Measurements from ENCODE around the gene IDH2. TPM values are rescaled to one million over a fixed set of nuclear protein-coding genes. Genes with fewer than 3 reads are reported as not detected.
A peak's percentile ranks its signal among the peaks of the same experiment; 100 is the strongest.

Gene IDH2
- total and polyA plus RNA-seq, 4 donors: 149 to 339 (median 298) TPM

DNA sequence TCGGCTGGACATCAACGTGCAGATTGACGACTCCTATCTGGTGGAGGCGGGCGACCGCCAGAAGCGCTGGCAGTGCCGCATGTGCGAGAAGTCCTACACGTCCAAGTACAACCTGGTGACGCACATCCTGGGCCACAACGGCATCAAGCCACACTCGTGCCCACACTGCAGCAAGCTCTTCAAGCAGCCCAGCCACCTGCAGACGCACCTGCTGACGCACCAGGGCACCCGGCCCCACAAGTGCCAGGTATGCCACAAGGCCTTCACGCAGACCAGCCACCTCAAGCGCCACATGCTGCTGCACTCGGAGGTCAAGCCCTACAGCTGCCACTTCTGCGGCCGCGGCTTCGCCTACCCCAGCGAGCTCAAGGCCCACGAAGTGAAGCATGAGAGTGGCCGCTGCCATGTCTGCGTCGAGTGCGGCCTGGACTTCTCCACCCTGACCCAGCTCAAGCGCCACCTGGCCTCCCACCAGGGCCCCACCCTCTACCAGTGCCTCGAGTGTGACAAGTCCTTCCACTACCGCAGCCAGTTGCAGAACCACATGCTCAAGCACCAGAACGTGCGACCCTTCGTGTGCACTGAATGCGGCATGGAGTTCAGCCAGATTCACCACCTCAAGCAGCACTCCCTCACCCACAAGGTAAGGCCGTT, 34.2 kb downstream of the IDH2 start (continued):
- no peak for TF ChIP-seq HNF4A (conservative IDR thresholded peaks at IDR 0.05)

DNA sequence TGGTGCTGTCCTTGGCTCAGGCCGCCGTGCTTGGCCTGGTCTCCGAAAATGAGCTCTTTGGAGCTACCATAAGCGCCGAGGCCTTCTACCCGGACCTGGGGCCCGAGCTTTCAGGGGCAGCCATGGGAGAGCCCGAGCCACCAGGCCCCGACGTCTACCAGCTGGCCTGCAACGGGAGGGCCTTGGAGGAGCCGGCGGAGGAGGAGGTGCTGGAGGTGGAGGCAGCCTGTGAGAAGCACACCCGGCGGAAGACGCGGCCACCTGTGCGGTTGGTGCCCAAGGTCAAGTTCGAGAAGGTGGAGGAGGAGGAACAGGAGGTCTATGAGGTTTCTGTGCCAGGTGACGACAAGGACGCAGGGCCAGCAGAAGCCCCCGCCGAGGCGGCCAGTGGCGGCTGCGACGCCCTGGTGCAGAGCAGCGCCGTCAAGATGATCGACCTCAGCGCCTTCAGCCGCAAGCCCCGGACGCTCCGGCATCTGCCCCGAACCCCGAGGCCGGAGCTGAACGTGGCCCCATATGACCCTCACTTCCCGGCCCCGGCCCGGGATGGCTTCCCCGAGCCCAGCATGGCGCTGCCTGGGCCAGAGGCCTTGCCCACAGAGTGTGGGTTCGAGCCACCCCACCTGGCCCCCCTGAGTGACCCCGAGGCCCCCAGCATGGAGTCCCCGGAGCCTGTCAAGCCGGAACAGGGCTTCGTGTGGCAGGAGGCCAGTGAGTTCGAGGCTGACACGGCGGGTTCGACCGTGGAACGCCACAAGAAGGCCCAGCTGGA, 34.9 kb downstream of the IDH2 start:
- Histone ChIP-seq H3K27ac (ENCODE audit: low read depth in 1 of 2, low read length in 2 of 2) (no peak overlapping the region), H3K9ac (ENCODE audit: low read depth in 1 of 2, low read length in 2 of 2) (no peak overlapping the region), H3K36me3 (ENCODE audit: control insufficient read depth in 4 of 4, insufficient read depth in 3 of 4, low read depth in 1 of 4, low read length in 3 of 4) (peaks cover 0 to 5% (median under 1%) of the 10 kb centered on the region in 4 donors), H3K9me3 (ENCODE audit: control insufficient read depth in 4 of 4, low read length in 3 of 4) (no peaks in the 10 kb centered on the region), H3K4me1 (ENCODE audit: control insufficient read depth in 4 of 4, insufficient read depth in 4 of 4, low read length in 3 of 4) (peaks cover 0 to 9% (median 5%) of the 10 kb centered on the region in 4 donors), H3K27me3 (ENCODE audit: control insufficient read depth in 4 of 4, insufficient read depth in 4 of 4, low read length in 3 of 4) (no peaks in the 10 kb centered on the region), H3K4me3 (ENCODE audit: low read depth in 1 of 3, low read length in 3 of 3) (no peak overlapping the region)
- TF ChIP-seq FOXA1 (IDR thresholded peaks at IDR 0.05) (no peak), YY1 (IDR thresholded peaks at IDR 0.05) (no peak), NR2F2 (IDR thresholded peaks at IDR 0.05) (no peak), FOXA2 (IDR thresholded peaks at IDR 0.05) (no peak), HNF4A (conservative IDR thresholded peaks at IDR 0.05) (no peak), HNF4G (IDR thresholded peaks at IDR 0.05) (no peak), TAF1 (conservative IDR thresholded peaks at IDR 0.05) (no peak), RAD21 (IDR thresholded peaks at IDR 0.05) (no peak)
- TF ChIP-seq, protein P1, sequence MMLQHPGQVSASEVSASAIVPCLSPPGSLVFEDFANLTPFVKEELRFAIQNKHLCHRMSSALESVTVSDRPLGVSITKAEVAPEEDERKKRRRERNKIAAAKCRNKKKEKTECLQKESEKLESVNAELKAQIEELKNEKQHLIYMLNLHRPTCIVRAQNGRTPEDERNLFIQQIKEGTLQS (IDR thresholded peaks at IDR 0.05): no peak
- TF ChIP-seq, protein P2, sequence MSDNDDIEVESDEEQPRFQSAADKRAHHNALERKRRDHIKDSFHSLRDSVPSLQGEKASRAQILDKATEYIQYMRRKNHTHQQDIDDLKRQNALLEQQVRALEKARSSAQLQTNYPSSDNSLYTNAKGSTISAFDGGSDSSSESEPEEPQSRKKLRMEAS (IDR thresholded peaks at IDR 0.05): no peak
- DNase-seq (ENCODE audit: low spot score): no peak
- WGBS: 97% methylated on average over 55 of the region's 55 CpGs

DNA sequence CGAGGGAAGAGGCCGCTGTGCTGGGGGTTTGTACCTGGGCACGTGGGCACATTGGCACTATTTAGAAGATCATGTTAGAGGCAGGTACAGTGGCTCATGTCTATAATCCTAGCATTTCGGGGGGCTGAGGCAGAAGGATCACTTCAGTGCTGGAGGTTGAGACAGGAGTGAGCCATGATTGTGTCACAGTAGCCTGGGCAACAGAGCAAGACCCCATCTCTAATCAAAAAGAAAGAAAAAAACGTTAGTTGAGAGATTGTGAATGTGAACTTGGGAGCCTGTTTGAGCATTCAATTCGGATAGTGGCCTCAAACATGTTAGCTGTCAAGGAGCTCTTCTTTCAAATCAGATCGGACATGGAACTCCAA, 36.6 kb downstream of the IDH2 start:
- Histone ChIP-seq H3K4me1 (ENCODE audit: control insufficient read depth in 4 of 4, insufficient read depth in 4 of 4, low read length in 3 of 4) (peaks cover 3 to 14% (median 4%) of the 10 kb centered on the region in 4 donors), H3K27me3 (ENCODE audit: control insufficient read depth in 4 of 4, insufficient read depth in 4 of 4, low read length in 3 of 4) (no peaks in the 10 kb centered on the region), H3K36me3 (ENCODE audit: control insufficient read depth in 4 of 4, insufficient read depth in 3 of 4, low read depth in 1 of 4, low read length in 3 of 4) (peaks cover 0 to 5% (median under 1%) of the 10 kb centered on the region in 4 donors), H3K9ac (ENCODE audit: low read depth in 1 of 2, low read length in 2 of 2) (no peak overlapping the region), H3K27ac (ENCODE audit: low read depth in 1 of 2, low read length in 2 of 2) (peak overlapping the region in 1 of 2 donors; percentile 79), H3K4me3 (ENCODE audit: low read depth in 1 of 3, low read length in 3 of 3) (no peak overlapping the region), H3K9me3 (ENCODE audit: control insufficient read depth in 4 of 4, low read length in 3 of 4) (no peaks in the 10 kb centered on the region)
- WGBS: 87% methylated on average over 7 of the region's 7 CpGs
- TF ChIP-seq NR2F2 (IDR thresholded peaks at IDR 0.05) (no peak), EGR1 (IDR thresholded peaks at IDR 0.05; ENCODE audit: low read depth in 2 of 2) (no peak), HNF4A (conservative IDR thresholded peaks at IDR 0.05) (no peak), RAD21 (IDR thresholded peaks at IDR 0.05) (no peak), FOXA1 (IDR thresholded peaks at IDR 0.05) (no peak), FOXA2 (IDR thresholded peaks at IDR 0.05) (no peak), GABPA (IDR thresholded peaks at IDR 0.05 in 1 of 2, conservative IDR thresholded peaks at IDR 0.05 in 1 of 2) (no peak), RXRA (IDR thresholded peaks at IDR 0.05) (no peak), TAF1 (conservative IDR thresholded peaks at IDR 0.05) (no peak)
- TF ChIP-seq, protein P3, sequence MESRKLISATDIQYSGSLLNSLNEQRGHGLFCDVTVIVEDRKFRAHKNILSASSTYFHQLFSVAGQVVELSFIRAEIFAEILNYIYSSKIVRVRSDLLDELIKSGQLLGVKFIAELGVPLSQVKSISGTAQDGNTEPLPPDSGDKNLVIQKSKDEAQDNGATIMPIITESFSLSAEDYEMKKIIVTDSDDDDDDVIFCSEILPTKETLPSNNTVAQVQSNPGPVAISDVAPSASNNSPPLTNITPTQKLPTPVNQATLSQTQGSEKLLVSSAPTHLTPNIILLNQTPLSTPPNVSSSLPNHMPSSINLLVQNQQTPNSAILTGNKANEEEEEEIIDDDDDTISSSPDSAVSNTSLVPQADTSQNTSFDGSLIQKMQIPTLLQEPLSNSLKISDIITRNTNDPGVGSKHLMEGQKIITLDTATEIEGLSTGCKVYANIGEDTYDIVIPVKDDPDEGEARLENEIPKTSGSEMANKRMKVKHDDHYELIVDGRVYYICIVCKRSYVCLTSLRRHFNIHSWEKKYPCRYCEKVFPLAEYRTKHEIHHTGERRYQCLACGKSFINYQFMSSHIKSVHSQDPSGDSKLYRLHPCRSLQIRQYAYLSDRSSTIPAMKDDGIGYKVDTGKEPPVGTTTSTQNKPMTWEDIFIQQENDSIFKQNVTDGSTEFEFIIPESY (IDR thresholded peaks at IDR 0.05): no peak
- TF ChIP-seq, protein P4, sequence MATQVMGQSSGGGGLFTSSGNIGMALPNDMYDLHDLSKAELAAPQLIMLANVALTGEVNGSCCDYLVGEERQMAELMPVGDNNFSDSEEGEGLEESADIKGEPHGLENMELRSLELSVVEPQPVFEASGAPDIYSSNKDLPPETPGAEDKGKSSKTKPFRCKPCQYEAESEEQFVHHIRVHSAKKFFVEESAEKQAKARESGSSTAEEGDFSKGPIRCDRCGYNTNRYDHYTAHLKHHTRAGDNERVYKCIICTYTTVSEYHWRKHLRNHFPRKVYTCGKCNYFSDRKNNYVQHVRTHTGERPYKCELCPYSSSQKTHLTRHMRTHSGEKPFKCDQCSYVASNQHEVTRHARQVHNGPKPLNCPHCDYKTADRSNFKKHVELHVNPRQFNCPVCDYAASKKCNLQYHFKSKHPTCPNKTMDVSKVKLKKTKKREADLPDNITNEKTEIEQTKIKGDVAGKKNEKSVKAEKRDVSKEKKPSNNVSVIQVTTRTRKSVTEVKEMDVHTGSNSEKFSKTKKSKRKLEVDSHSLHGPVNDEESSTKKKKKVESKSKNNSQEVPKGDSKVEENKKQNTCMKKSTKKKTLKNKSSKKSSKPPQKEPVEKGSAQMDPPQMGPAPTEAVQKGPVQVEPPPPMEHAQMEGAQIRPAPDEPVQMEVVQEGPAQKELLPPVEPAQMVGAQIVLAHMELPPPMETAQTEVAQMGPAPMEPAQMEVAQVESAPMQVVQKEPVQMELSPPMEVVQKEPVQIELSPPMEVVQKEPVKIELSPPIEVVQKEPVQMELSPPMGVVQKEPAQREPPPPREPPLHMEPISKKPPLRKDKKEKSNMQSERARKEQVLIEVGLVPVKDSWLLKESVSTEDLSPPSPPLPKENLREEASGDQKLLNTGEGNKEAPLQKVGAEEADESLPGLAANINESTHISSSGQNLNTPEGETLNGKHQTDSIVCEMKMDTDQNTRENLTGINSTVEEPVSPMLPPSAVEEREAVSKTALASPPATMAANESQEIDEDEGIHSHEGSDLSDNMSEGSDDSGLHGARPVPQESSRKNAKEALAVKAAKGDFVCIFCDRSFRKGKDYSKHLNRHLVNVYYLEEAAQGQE (IDR thresholded peaks at IDR 0.05): no peak
- TF ChIP-seq, protein P2 (IDR thresholded peaks at IDR 0.05): no peak
- TF ChIP-seq, protein P1 (IDR thresholded peaks at IDR 0.05): no peak
- no peak for DNase-seq (ENCODE audit: low spot score)

Data from liver (tissue), 9 donors.